Measurements from ENCODE around the gene TRAPPC13.

TRAPPC13 gene

GRCh38 chr5:65695896-65696295 lies 71.1 kb downstream of the TRAPPC13 start:
- H3K27ac ChIP-seq (ENCODE audit: low read length): no peak overlapping the region
- no peaks in the 10 kb centered on the region for H3K79me2 ChIP-seq (ENCODE audit: low read length)
- TF ChIP-seq, protein P1, sequence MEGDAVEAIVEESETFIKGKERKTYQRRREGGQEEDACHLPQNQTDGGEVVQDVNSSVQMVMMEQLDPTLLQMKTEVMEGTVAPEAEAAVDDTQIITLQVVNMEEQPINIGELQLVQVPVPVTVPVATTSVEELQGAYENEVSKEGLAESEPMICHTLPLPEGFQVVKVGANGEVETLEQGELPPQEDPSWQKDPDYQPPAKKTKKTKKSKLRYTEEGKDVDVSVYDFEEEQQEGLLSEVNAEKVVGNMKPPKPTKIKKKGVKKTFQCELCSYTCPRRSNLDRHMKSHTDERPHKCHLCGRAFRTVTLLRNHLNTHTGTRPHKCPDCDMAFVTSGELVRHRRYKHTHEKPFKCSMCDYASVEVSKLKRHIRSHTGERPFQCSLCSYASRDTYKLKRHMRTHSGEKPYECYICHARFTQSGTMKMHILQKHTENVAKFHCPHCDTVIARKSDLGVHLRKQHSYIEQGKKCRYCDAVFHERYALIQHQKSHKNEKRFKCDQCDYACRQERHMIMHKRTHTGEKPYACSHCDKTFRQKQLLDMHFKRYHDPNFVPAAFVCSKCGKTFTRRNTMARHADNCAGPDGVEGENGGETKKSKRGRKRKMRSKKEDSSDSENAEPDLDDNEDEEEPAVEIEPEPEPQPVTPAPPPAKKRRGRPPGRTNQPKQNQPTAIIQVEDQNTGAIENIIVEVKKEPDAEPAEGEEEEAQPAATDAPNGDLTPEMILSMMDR (IDR thresholded peaks at IDR 0.05; ENCODE audit: low read length): no peak
- TF ChIP-seq EZH2phosphoT487 (IDR thresholded peaks at IDR 0.05; ENCODE audit: low read length) (no peak), EZH2 (optimal IDR thresholded peaks at IDR 0.05; ENCODE audit: low read depth, low read length) (no peak)
- H3F3A ChIP-seq (ENCODE audit: insufficient read depth, low read length): no peaks in the 10 kb centered on the region
- H3K9me2 ChIP-seq (replicated peaks; ENCODE audit: insufficient read depth, low read length): no peaks in the 10 kb centered on the region
- no peaks in the 10 kb centered on the region for H3K27me3 ChIP-seq (replicated peaks; ENCODE audit: insufficient read depth, low read length)
- no peak overlapping the region for H3K9ac ChIP-seq (ENCODE audit: low read length)
- no peaks in the 10 kb centered on the region for H3K9me3 ChIP-seq (replicated peaks; ENCODE audit: insufficient read depth, low read length)
- no peak overlapping the region for H3K4me2 ChIP-seq (ENCODE audit: low read depth, low read length)
- H3K4me1 ChIP-seq (ENCODE audit: low read length): no peaks in the 10 kb centered on the region
- no peak overlapping the region for H2AFZ ChIP-seq (ENCODE audit: low read length)
- no peaks in the 10 kb centered on the region for H4K20me1 ChIP-seq (ENCODE audit: insufficient read depth, low read length)
- no peak overlapping the region for H3K4me3 ChIP-seq (ENCODE audit: low read length)
- no peak for DNase-seq
- H3K36me3 ChIP-seq (replicated peaks; ENCODE audit: insufficient read depth, low read length): no peaks in the 10 kb centered on the region

- no peaks in the 10 kb centered on the region for H3K36me3 ChIP-seq (replicated peaks; ENCODE audit: insufficient read depth, low read length)
These were observed 72.1 kb downstream of the TRAPPC13 start for GRCh38 chr5:65696892-65697291.

DNA sequence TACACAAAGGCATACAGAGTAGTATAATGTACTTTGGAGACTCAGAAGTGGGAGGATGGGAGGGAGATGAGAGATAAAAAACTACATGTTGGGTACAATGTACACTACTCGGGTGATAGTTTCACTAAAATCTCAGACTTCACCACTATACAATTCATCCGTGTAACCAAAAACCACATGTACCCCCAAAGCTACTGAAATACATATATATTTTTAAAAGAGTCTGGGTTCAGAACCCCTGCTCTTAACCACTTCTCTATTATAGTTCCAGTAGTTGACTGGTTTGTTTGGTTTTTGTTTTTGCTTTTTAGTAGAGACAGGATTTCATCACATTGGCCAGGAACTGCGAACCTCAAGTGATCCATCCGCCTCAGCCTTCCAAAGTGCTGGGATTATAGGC lies 74.5 kb downstream of the TRAPPC13 start:
- no peak overlapping the region for H3K9ac ChIP-seq (ENCODE audit: low read length)
- H3K36me3 ChIP-seq (replicated peaks; ENCODE audit: insufficient read depth, low read length): no peaks in the 10 kb centered on the region
- H3K27me3 ChIP-seq (replicated peaks; ENCODE audit: insufficient read depth, low read length): no peaks in the 10 kb centered on the region
- H3K9me2 ChIP-seq (replicated peaks; ENCODE audit: insufficient read depth, low read length): no peaks in the 10 kb centered on the region
- H2AFZ ChIP-seq (ENCODE audit: low read length): no peak overlapping the region
- H3K79me2 ChIP-seq (ENCODE audit: low read length): no peaks in the 10 kb centered on the region
- H3K4me2 ChIP-seq (ENCODE audit: low read depth, low read length): no peak overlapping the region
- no peak for DNase-seq
- no peak overlapping the region for H3K27ac ChIP-seq (ENCODE audit: low read length)
- no peak for TF ChIP-seq EZH2phosphoT487 (IDR thresholded peaks at IDR 0.05; ENCODE audit: low read length)
- TF ChIP-seq, protein P1 (IDR thresholded peaks at IDR 0.05; ENCODE audit: low read length): no peak
- TF ChIP-seq EZH2 (optimal IDR thresholded peaks at IDR 0.05; ENCODE audit: low read depth, low read length): no peak
- no peak overlapping the region for H3K4me3 ChIP-seq (ENCODE audit: low read length)
- no peaks in the 10 kb centered on the region for H4K20me1 ChIP-seq (ENCODE audit: insufficient read depth, low read length)
- no peaks in the 10 kb centered on the region for H3K9me3 ChIP-seq (replicated peaks; ENCODE audit: insufficient read depth, low read length)
- no peaks in the 10 kb centered on the region for H3F3A ChIP-seq (ENCODE audit: insufficient read depth, low read length)
- no peaks in the 10 kb centered on the region for H3K4me1 ChIP-seq (ENCODE audit: low read length)

More at GRCh38 chr5:65696892-65697291, 72.1 kb downstream of the TRAPPC13 start:
- Histone ChIP-seq H3K27ac (ENCODE audit: low read length) (no peak overlapping the region), H3K79me2 (ENCODE audit: low read length) (no peaks in the 10 kb centered on the region), H3F3A (ENCODE audit: insufficient read depth, low read length) (no peaks in the 10 kb centered on the region), H3K9ac (ENCODE audit: low read length) (no peak overlapping the region), H3K27me3 (replicated peaks; ENCODE audit: insufficient read depth, low read length) (no peaks in the 10 kb centered on the region), H4K20me1 (ENCODE audit: insufficient read depth, low read length) (no peaks in the 10 kb centered on the region), H3K4me2 (ENCODE audit: low read depth, low read length) (no peak overlapping the region), H3K9me3 (replicated peaks; ENCODE audit: insufficient read depth, low read length) (no peaks in the 10 kb centered on the region), H3K4me1 (ENCODE audit: low read length) (no peaks in the 10 kb centered on the region), H3K9me2 (replicated peaks; ENCODE audit: insufficient read depth, low read length) (no peaks in the 10 kb centered on the region), H2AFZ (ENCODE audit: low read length) (no peak overlapping the region), H3K4me3 (ENCODE audit: low read length) (no peak overlapping the region)
- no peak for DNase-seq
- TF ChIP-seq EZH2 (optimal IDR thresholded peaks at IDR 0.05; ENCODE audit: low read depth, low read length) (no peak), EZH2phosphoT487 (IDR thresholded peaks at IDR 0.05; ENCODE audit: low read length) (no peak)
- TF ChIP-seq, protein P1 (IDR thresholded peaks at IDR 0.05; ENCODE audit: low read length): no peak
